ENCODE measurements around the gene SAP30L. TPM values are rescaled to one million over a fixed set of nuclear protein-coding genes. Genes with fewer than 3 reads are reported as not detected.

The SAP30L gene
- total RNA-seq, 1 experiment from 2014 or later = 38.6 TPM

DNA sequence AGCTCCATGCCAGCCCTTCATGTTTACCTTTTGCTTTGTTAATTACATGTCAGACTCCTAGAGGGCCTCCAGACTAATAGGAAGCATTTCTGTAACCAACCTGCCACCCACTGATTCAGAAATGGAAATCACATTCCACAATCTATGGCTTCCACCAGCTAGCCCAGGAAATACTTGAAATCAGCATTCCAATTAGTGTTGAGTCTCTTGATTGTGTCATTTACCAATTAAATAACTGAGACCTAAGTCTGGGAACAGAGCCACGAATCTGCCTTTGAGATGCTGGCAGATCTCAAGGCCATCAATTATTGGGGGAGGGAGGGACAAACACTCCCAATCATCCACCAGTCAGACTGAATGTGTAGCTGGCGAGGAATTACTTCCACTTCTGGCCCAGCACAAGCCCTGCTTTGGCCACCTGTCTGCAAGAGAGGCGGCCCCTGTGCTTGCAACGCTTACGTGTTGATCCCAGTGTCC lies 27.4 kb upstream of the SAP30L start:
- H3K4me3 Mint-ChIP-seq (ENCODE audit: low read depth, unreplicated experiment) = no peak overlapping the region
- CTCF ChIA-PET = no interaction called here
- no TSS peak for BruUV-seq (replicated peaks)

DNA sequence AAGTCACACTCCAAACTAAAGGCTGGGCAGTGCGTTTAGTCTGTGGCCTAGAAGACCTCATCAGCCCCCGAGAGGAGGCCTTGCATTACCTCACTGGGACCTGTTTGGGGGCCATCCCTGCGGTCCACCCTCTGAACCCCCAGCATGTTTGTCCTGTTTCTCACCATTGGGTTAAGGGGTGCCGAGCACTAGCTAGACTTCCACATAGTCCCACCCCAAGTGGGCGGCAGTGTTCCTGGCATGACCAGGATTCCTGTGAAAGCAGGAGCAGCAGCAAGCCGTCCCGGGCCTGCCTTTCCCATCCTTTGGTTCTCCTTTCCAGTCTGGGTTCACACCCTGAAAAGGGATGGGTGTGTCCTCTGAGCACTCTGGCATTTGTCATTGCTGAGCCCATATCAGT lies 26.6 kb upstream of the SAP30L start:
- CTCF ChIA-PET = no interaction called here
- intact Hi-C loops (cut with micrococcal nuclease; ENCODE audit: unreplicated experiment) = no loop called here
- BruUV-seq (replicated peaks) = no TSS peak
- no peaks in the 10 kb centered on the region for H3K27me3 Mint-ChIP-seq (ENCODE audit: unreplicated experiment)
- H3K27ac Mint-ChIP-seq (ENCODE audit: unreplicated experiment) = no peak overlapping the region
- H3K4me3 Mint-ChIP-seq (ENCODE audit: low read depth, unreplicated experiment) = no peak overlapping the region
- peaks cover 5% of the 10 kb centered on the region for H3K4me1 Mint-ChIP-seq (ENCODE audit: low read depth, unreplicated experiment)
- no peaks in the 10 kb centered on the region for H3K9me3 Mint-ChIP-seq (ENCODE audit: low read depth, unreplicated experiment)
- no peaks in the 10 kb centered on the region for H3K36me3 Mint-ChIP-seq (ENCODE audit: insufficient read depth, unreplicated experiment)
- no peak for DNase-seq
- TF ChIP-seq, protein P1, sequence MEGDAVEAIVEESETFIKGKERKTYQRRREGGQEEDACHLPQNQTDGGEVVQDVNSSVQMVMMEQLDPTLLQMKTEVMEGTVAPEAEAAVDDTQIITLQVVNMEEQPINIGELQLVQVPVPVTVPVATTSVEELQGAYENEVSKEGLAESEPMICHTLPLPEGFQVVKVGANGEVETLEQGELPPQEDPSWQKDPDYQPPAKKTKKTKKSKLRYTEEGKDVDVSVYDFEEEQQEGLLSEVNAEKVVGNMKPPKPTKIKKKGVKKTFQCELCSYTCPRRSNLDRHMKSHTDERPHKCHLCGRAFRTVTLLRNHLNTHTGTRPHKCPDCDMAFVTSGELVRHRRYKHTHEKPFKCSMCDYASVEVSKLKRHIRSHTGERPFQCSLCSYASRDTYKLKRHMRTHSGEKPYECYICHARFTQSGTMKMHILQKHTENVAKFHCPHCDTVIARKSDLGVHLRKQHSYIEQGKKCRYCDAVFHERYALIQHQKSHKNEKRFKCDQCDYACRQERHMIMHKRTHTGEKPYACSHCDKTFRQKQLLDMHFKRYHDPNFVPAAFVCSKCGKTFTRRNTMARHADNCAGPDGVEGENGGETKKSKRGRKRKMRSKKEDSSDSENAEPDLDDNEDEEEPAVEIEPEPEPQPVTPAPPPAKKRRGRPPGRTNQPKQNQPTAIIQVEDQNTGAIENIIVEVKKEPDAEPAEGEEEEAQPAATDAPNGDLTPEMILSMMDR (IDR thresholded peaks at IDR 0.05; ENCODE audit: unreplicated experiment) = no peak

More for the DNA sequence above, 27.4 kb upstream of the SAP30L start:
- Mint-ChIP-seq H3K27ac (ENCODE audit: unreplicated experiment) (no peak overlapping the region), H3K27me3 (ENCODE audit: unreplicated experiment) (no peaks in the 10 kb centered on the region), H3K9me3 (ENCODE audit: low read depth, unreplicated experiment) (no peaks in the 10 kb centered on the region), H3K36me3 (ENCODE audit: insufficient read depth, unreplicated experiment) (no peaks in the 10 kb centered on the region), H3K4me1 (ENCODE audit: low read depth, unreplicated experiment) (no peaks in the 10 kb centered on the region)
- DNase-seq = no peak
- TF ChIP-seq, protein P1 (IDR thresholded peaks at IDR 0.05; ENCODE audit: unreplicated experiment) = no peak
- intact Hi-C loops (cut with micrococcal nuclease; ENCODE audit: unreplicated experiment) = no loop called here

DNA sequence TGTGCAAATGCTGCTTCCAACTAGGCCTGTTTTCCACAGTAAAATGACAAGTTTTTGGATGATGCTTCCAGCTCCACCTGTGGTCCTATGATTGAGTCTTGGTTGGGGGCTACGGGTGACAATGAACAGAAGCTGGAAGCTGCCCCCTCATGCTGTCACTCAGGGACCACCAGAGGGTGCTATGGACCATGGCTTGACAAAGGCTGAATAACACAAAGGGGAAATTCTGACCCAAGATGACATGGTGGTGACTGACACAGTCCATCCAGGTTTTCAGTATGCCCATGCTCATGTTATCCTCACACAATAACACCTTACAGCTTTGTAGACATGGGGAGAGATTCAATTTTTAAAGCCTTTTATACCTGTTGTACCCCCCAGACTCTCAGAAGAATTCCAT lies 23.9 kb upstream of the SAP30L start:
- DNase-seq = peak; percentile 32
- Mint-ChIP-seq H3K9me3 (ENCODE audit: low read depth, unreplicated experiment) (no peaks in the 10 kb centered on the region), H3K27ac (ENCODE audit: unreplicated experiment) (no peak overlapping the region), H3K4me1 (ENCODE audit: low read depth, unreplicated experiment) (peaks cover 12% of the 10 kb centered on the region), H3K36me3 (ENCODE audit: insufficient read depth, unreplicated experiment) (no peaks in the 10 kb centered on the region), H3K4me3 (ENCODE audit: low read depth, unreplicated experiment) (no peak overlapping the region), H3K27me3 (ENCODE audit: unreplicated experiment) (no peaks in the 10 kb centered on the region)
- no TSS peak for BruUV-seq (replicated peaks)
- intact Hi-C loops (cut with micrococcal nuclease; ENCODE audit: unreplicated experiment) = loop anchor here (5.0 kb wide), 1 partner anchor 190 kb away; no protein-coding TSS in a partner anchor
- TF ChIP-seq, protein P1 (IDR thresholded peaks at IDR 0.05; ENCODE audit: unreplicated experiment) = peak; percentile 43
- CTCF ChIA-PET = interaction anchor here (0.5 kb wide), 1 partner anchor 75 kb away, joined by 3 read pairs; no protein-coding TSS in a partner anchor

DNA sequence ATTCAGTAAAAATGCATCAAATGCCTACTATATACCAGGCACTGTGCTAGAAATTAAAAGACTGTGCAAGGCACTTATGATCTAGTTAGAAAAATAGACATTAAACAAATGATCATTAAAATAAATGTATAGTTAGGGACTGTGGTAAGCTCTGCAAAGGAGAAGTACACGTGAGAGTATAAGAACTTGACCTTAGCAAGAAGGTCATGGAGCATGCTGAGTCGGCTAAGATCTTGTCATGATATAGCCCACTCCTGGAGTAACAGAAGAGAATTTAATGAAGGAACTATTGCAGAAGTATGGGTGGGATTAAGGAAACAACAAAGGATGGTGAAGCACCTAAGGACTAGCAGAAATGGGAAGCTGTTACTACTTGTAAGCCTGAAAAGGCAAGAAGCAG lies 23.5 kb upstream of the SAP30L start:
- intact Hi-C loops (cut with micrococcal nuclease; ENCODE audit: unreplicated experiment) = loop anchor here (5.0 kb wide), 1 partner anchor 190 kb away; no protein-coding TSS in a partner anchor
- no peaks in the 10 kb centered on the region for H3K9me3 Mint-ChIP-seq (ENCODE audit: low read depth, unreplicated experiment)
- no peaks in the 10 kb centered on the region for H3K36me3 Mint-ChIP-seq (ENCODE audit: insufficient read depth, unreplicated experiment)
- CTCF ChIA-PET = no interaction called here
- H3K4me1 Mint-ChIP-seq (ENCODE audit: low read depth, unreplicated experiment) = peaks cover 12% of the 10 kb centered on the region
- no peak for DNase-seq
- BruUV-seq (replicated peaks) = no TSS peak
- H3K27ac Mint-ChIP-seq (ENCODE audit: unreplicated experiment) = no peak overlapping the region
- H3K4me3 Mint-ChIP-seq (ENCODE audit: low read depth, unreplicated experiment) = no peak overlapping the region
- H3K27me3 Mint-ChIP-seq (ENCODE audit: unreplicated experiment) = no peaks in the 10 kb centered on the region
- TF ChIP-seq, protein P1 (IDR thresholded peaks at IDR 0.05; ENCODE audit: unreplicated experiment) = no peak

All from Calu3 (cell line).